Neural progenitor cell (in vitro differentiated cells): ENCODE data around the gene ARHGAP42. TPM values are rescaled to one million over a fixed set of nuclear protein-coding genes. Genes with fewer than 3 reads are reported as not detected.
A peak's percentile ranks its signal among the peaks of the same experiment; 100 is the strongest.

ENCODE experiments used
- DNase-seq: peaks from one replicate; pipeline ENCODE4 v3.0.0-alpha.2; 2016; ENCODE audit warnings: low spot score
- H2AFZ ChIP-seq: fragments of 200-600 bp; sonication (generic); replicated peaks from 2 replicates; pipeline ENCODE4 v1.6.1; 2016; ENCODE audit warnings: antibody characterized with exemption
- H3F3A ChIP-seq: fragments of 200-600 bp; sonication (generic); 2 replicates; pipeline ENCODE4 v1.6.1; 2016; ENCODE audit warnings: antibody characterized with exemption, low read depth
- H3K27ac ChIP-seq: fragments of 200-600 bp; sonication (generic); 2 replicates; pipeline ENCODE4 v1.5.1; 2016; ENCODE audit warnings: mild to moderate bottlenecking
- H3K27me3 ChIP-seq: fragments of 200-600 bp; sonication (generic); 2 replicates; pipeline ENCODE4 v1.6.1; 2016; ENCODE audit warnings: mild to moderate bottlenecking, moderate library complexity
- H3K36me3 ChIP-seq: fragments of 200-600 bp; sonication (generic); 2 replicates; pipeline ENCODE4 v1.5.1; 2016
- H3K4me1 ChIP-seq: fragments of 200-600 bp; sonication (generic); 2 replicates; pipeline ENCODE4 v1.6.1; 2016; ENCODE audit warnings: mixed run types
- H3K4me2 ChIP-seq: fragments of 200-600 bp; sonication (generic); 2 replicates; pipeline ENCODE4 v1.6.1; 2016
- H3K4me3 ChIP-seq: fragments of 200-600 bp; sonication (generic); 2 replicates; pipeline ENCODE4 v1.5.1; 2016
- H3K79me2 ChIP-seq: fragments of 200-600 bp; sonication (generic); 2 replicates; pipeline ENCODE4 v1.6.1; 2016; ENCODE audit warnings: low read depth
- H3K9ac ChIP-seq: fragments of 200-600 bp; sonication (generic); 2 replicates; pipeline ENCODE4 v1.6.1; 2016
- H3K9me3 ChIP-seq: fragments of 200-600 bp; sonication (generic); 2 replicates; pipeline ENCODE4 v1.5.1; 2016; ENCODE audit warnings: low read depth
- H4K20me1 ChIP-seq: fragments of 200-600 bp; sonication (generic); 2 replicates; pipeline ENCODE4 v1.6.1; 2016; ENCODE audit warnings: low read depth
- H3K27ac Mint-ChIP-seq: 3 replicates; pipeline ENCODE4 v1.8.0; 2021; ENCODE audit warnings: mixed read lengths
- H3K27me3 Mint-ChIP-seq: 2 replicates; pipeline ENCODE4 v1.8.0; 2022; ENCODE audit warnings: low read depth, mild to moderate bottlenecking, inconsistent platforms, moderate library complexity, mixed read lengths; ENCODE audit not compliant: insufficient read depth
- H3K36me3 Mint-ChIP-seq: 3 replicates; pipeline ENCODE4 v1.8.0; 2021; ENCODE audit warnings: mixed read lengths
- H3K4me1 Mint-ChIP-seq: 3 replicates; pipeline ENCODE4 v1.8.0; 2021; ENCODE audit warnings: mixed read lengths
- H3K4me3 Mint-ChIP-seq: 3 replicates; pipeline ENCODE4 v1.8.0; 2021; ENCODE audit warnings: mild to moderate bottlenecking, moderate library complexity, mixed read lengths
- H3K9me3 Mint-ChIP-seq: 3 replicates; pipeline ENCODE4 v1.8.0; 2020; ENCODE audit warnings: mixed read lengths
- EZH2 ChIP-seq: fragments of 200-600 bp; sonication (generic); IDR thresholded peaks from 2 replicates; pipeline ENCODE4 v1.6.1; 2017; ENCODE audit warnings: antibody characterized with exemption, mild to moderate bottlenecking, moderate library complexity
- EZH2phosphoT487 ChIP-seq: fragments of 200-600 bp; sonication (generic); IDR thresholded peaks from 2 replicates; pipeline ENCODE4 v1.6.1; 2017; ENCODE audit warnings: antibody characterized with exemption
- total RNA-seq: library from RNA; depleted of rRNA; stranded (reverse); fragments of >200 nt; gene quantifications from 2 replicates; pipeline ENCODE4 v1.2.3, GENCODE V29; 2015; ENCODE audit warnings: low replicate concordance
- TF ChIP-seq, protein P1 (sequence below): fragments of 200-600 bp; sonication (generic); IDR thresholded peaks from 2 replicates; pipeline ENCODE4 v1.5.1; 2017; ENCODE audit warnings: antibody characterized with exemption, mild to moderate bottlenecking

Gene ARHGAP42
- total RNA-seq, 1 donor from 2014 or later, result 31.0 TPM

GRCh38 chr11:100695911-100696310 is 8.8 kb downstream of the ARHGAP42 start:
- H3K4me3 Mint-ChIP-seq, result no peak overlapping the region
- no peak overlapping the region for H2AFZ ChIP-seq
- no peaks in the 10 kb centered on the region for H3K9me3 ChIP-seq
- no peak overlapping the region for H3K27ac Mint-ChIP-seq
- H3K36me3 Mint-ChIP-seq, result peaks cover 10% of the 10 kb centered on the region
- no peaks in the 10 kb centered on the region for H3K36me3 ChIP-seq
- no peaks in the 10 kb centered on the region for H3K27me3 ChIP-seq
- peaks cover 47% of the 10 kb centered on the region for H3K79me2 ChIP-seq
- H3K27ac ChIP-seq, result no peak overlapping the region
- H3K4me1 ChIP-seq, result no peaks in the 10 kb centered on the region
- DNase-seq, result no peak
- H3K4me3 ChIP-seq, result no peak overlapping the region
- peaks cover 2% of the 10 kb centered on the region for H3K27me3 Mint-ChIP-seq
- H4K20me1 ChIP-seq, result no peaks in the 10 kb centered on the region
- no peaks in the 10 kb centered on the region for H3K9me3 Mint-ChIP-seq
- H3F3A ChIP-seq, result no peaks in the 10 kb centered on the region
- no peak overlapping the region for H3K9ac ChIP-seq
- no peak for TF ChIP-seq EZH2phosphoT487
- TF ChIP-seq EZH2, result no peak
- TF ChIP-seq, protein P1, sequence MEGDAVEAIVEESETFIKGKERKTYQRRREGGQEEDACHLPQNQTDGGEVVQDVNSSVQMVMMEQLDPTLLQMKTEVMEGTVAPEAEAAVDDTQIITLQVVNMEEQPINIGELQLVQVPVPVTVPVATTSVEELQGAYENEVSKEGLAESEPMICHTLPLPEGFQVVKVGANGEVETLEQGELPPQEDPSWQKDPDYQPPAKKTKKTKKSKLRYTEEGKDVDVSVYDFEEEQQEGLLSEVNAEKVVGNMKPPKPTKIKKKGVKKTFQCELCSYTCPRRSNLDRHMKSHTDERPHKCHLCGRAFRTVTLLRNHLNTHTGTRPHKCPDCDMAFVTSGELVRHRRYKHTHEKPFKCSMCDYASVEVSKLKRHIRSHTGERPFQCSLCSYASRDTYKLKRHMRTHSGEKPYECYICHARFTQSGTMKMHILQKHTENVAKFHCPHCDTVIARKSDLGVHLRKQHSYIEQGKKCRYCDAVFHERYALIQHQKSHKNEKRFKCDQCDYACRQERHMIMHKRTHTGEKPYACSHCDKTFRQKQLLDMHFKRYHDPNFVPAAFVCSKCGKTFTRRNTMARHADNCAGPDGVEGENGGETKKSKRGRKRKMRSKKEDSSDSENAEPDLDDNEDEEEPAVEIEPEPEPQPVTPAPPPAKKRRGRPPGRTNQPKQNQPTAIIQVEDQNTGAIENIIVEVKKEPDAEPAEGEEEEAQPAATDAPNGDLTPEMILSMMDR, result no peak
- no peak overlapping the region for H3K4me2 ChIP-seq
- H3K4me1 Mint-ChIP-seq, result peaks cover 3% of the 10 kb centered on the region

GRCh38 chr11:100703139-100703538 is 16.1 kb downstream of the ARHGAP42 start:
- no peak overlapping the region for H3K4me3 ChIP-seq
- no peak overlapping the region for H3K4me3 Mint-ChIP-seq
- peaks cover 11% of the 10 kb centered on the region for H3K36me3 Mint-ChIP-seq
- H3K4me1 Mint-ChIP-seq, result peaks cover 4% of the 10 kb centered on the region
- H3K27ac Mint-ChIP-seq, result no peak overlapping the region
- no peaks in the 10 kb centered on the region for H3K27me3 Mint-ChIP-seq
- H2AFZ ChIP-seq, result no peak overlapping the region
- H4K20me1 ChIP-seq, result no peaks in the 10 kb centered on the region
- no peak overlapping the region for H3K4me2 ChIP-seq
- no peak overlapping the region for H3K9ac ChIP-seq
- H3K79me2 ChIP-seq, result peaks cover 20% of the 10 kb centered on the region
- no peaks in the 10 kb centered on the region for H3K36me3 ChIP-seq
- TF ChIP-seq EZH2, result no peak
- TF ChIP-seq, protein P1, result no peak
- TF ChIP-seq EZH2phosphoT487, result no peak
- no peak for DNase-seq
- H3K27me3 ChIP-seq, result no peaks in the 10 kb centered on the region
- H3K27ac ChIP-seq, result no peak overlapping the region
- no peaks in the 10 kb centered on the region for H3K9me3 ChIP-seq
- H3K9me3 Mint-ChIP-seq, result no peaks in the 10 kb centered on the region
- peaks cover 11% of the 10 kb centered on the region for H3K4me1 ChIP-seq
- peaks cover 11% of the 10 kb centered on the region for H3F3A ChIP-seq

- Histone ChIP-seq H3K4me3 (no peak overlapping the region), H4K20me1 (no peaks in the 10 kb centered on the region), H3K27ac (peak overlapping the region; percentile 75), H3K4me2 (peak overlapping the region; percentile 14), H3K9me3 (no peaks in the 10 kb centered on the region), H3F3A (peaks cover 11% of the 10 kb centered on the region), H2AFZ (peak overlapping the region; percentile 58), H3K9ac (no peak overlapping the region), H3K79me2 (peaks cover 20% of the 10 kb centered on the region), H3K36me3 (no peaks in the 10 kb centered on the region), H3K27me3 (no peaks in the 10 kb centered on the region), H3K4me1 (peaks cover 11% of the 10 kb centered on the region)
- Mint-ChIP-seq H3K27ac (no peak overlapping the region), H3K36me3 (peaks cover 11% of the 10 kb centered on the region), H3K9me3 (no peaks in the 10 kb centered on the region), H3K4me1 (peaks cover 4% of the 10 kb centered on the region), H3K4me3 (no peak overlapping the region), H3K27me3 (no peaks in the 10 kb centered on the region)
- no peak for TF ChIP-seq EZH2phosphoT487
- DNase-seq, result peak; percentile 53
These were observed 16.9 kb downstream of the ARHGAP42 start for GRCh38 chr11:100703801-100704575.

DNA sequence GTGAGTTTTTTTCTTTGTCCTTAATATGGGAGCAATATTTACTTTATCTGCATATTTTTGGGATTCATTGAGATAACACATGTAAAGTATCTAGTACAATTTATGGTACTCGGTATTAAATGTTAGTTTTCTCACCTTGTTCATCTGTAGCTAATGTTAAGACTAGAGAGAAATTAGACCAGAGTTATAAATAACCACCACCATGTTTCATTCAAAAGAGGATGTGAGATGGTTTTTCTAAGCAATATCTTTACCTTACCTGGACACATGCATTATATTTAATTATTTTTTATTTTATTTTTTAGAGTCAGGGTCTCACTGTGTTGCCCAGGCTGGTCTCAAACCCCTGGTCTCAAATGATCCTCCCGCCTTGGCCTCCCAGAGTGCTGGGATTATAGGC is 18.4 kb downstream of the ARHGAP42 start:
- H3K27ac ChIP-seq, result no peak overlapping the region
- no peak overlapping the region for H2AFZ ChIP-seq
- peaks cover 5% of the 10 kb centered on the region for H3K36me3 Mint-ChIP-seq
- no peaks in the 10 kb centered on the region for H3K27me3 Mint-ChIP-seq
- peaks cover 11% of the 10 kb centered on the region for H3K4me1 ChIP-seq
- peaks cover 11% of the 10 kb centered on the region for H3F3A ChIP-seq
- no peaks in the 10 kb centered on the region for H3K9me3 ChIP-seq
- H3K79me2 ChIP-seq, result peaks cover 20% of the 10 kb centered on the region
- peaks cover 6% of the 10 kb centered on the region for H3K4me1 Mint-ChIP-seq
- H4K20me1 ChIP-seq, result no peaks in the 10 kb centered on the region
- H3K4me3 Mint-ChIP-seq, result no peak overlapping the region
- H3K4me2 ChIP-seq, result no peak overlapping the region
- no peak overlapping the region for H3K27ac Mint-ChIP-seq
- no peaks in the 10 kb centered on the region for H3K27me3 ChIP-seq
- no peaks in the 10 kb centered on the region for H3K36me3 ChIP-seq
- no peak for TF ChIP-seq EZH2phosphoT487
- TF ChIP-seq, protein P1, result no peak
- no peak for TF ChIP-seq EZH2
- H3K9ac ChIP-seq, result no peak overlapping the region
- H3K4me3 ChIP-seq, result no peak overlapping the region
- no peaks in the 10 kb centered on the region for H3K9me3 Mint-ChIP-seq
- no peak for DNase-seq
